CD14-positive monocyte (primary cell): Measurements from ENCODE around the gene UBN2. TPM values are rescaled to one million over a fixed set of nuclear protein-coding genes. Genes with fewer than 3 reads are reported as not detected.

Experiments used
- DNase-seq, 3 donors: peaks; one replicate each; pipeline ENCODE4 v3.0.0-alpha.2; 2011 to 2022
- H2AFZ ChIP-seq: 2 replicates; pipeline ENCODE4 v1.6.0; 2012; ENCODE audit warnings: mild to moderate bottlenecking, low read depth, low read length, inconsistent platforms; ENCODE audit not compliant: insufficient read depth, poor library complexity, severe bottlenecking
- H3K27ac ChIP-seq, 2 donors: 1 replicate in 1 of 2; 2 replicates in 1 of 2; pipeline ENCODE4 v1.5.1; 2012 to 2013; ENCODE audit warnings: low read length in 2 of 2, control low read depth in 1 of 2, inconsistent platforms in 1 of 2, low read depth in 1 of 2, mild to moderate bottlenecking in 1 of 2
- H3K27me3 ChIP-seq, 2 donors: one replicate each; pipeline versions ENCODE4 v1.6.0 to v1.6.1; 2011 to 2013; ENCODE audit warnings: low read length in 2 of 2; ENCODE audit not compliant: control insufficient read depth in 2 of 2, insufficient read depth in 2 of 2
- H3K36me3 ChIP-seq, 2 donors: replicated peaks in 1 of 2; 1 replicate in 1 of 2; 2 replicates in 1 of 2; pipeline versions ENCODE4 v1.5.1 to v1.6.1; 2012 to 2013; ENCODE audit warnings: low read length in 2 of 2, control low read depth in 1 of 2, inconsistent platforms in 1 of 2, mild to moderate bottlenecking in 1 of 2; ENCODE audit not compliant: insufficient read depth in 2 of 2, control insufficient read depth in 1 of 2
- H3K4me1 ChIP-seq, 2 donors: 1 replicate in 1 of 2; 2 replicates in 1 of 2; pipeline versions ENCODE4 v1.5.1 to v1.6.1; 2012 to 2013; ENCODE audit warnings: low read length in 2 of 2, control low read depth in 1 of 2, inconsistent platforms in 1 of 2, mild to moderate bottlenecking in 1 of 2, moderate library complexity in 1 of 2; ENCODE audit not compliant: insufficient read depth in 2 of 2, control insufficient read depth in 1 of 2
- H3K4me2 ChIP-seq: replicated peaks from 2 replicates; pipeline ENCODE3; 2012; ENCODE audit warnings: low read length, moderate library complexity, mild to moderate bottlenecking; ENCODE audit not compliant: poor library complexity, severe bottlenecking; ENCODE audit errors: extremely low read depth
- H3K4me3 ChIP-seq, 3 experiments: fragments of 200-600 bp in 1 of 3; sonication (generic) in 1 of 3; replicated peaks in 1 of 3; 1 replicate in 2 of 3; 2 replicates in 1 of 3; pipeline ENCODE4 v1.5.1; 2011 to 2013; ENCODE audit warnings: low read length in 3 of 3, mild to moderate bottlenecking in 3 of 3, control low read depth in 2 of 3, low read depth in 2 of 3, inconsistent platforms in 1 of 3, moderate library complexity in 1 of 3
- H3K79me2 ChIP-seq: 2 replicates; pipeline ENCODE4 v1.6.0; 2012; ENCODE audit warnings: mild to moderate bottlenecking, control low read depth, inconsistent platforms, low read length, moderate library complexity; ENCODE audit not compliant: insufficient read depth
- H3K9ac ChIP-seq: 2 replicates; pipeline ENCODE4 v1.6.0; 2017; ENCODE audit warnings: low read length, mild to moderate bottlenecking; ENCODE audit not compliant: insufficient read depth, poor library complexity, severe bottlenecking
- H3K9me3 ChIP-seq, 2 donors: replicated peaks in 1 of 2; 1 replicate in 1 of 2; 2 replicates in 1 of 2; pipeline versions ENCODE4 v1.5.1 to v1.6.1; 2012 to 2013; ENCODE audit warnings: low read length in 2 of 2, control low read depth in 1 of 2; ENCODE audit not compliant: control insufficient read depth in 1 of 2, insufficient read depth in 1 of 2
- H4K20me1 ChIP-seq: 2 replicates; pipeline ENCODE4 v1.6.0; 2012; ENCODE audit warnings: mild to moderate bottlenecking, low read length, control low read depth, moderate library complexity; ENCODE audit not compliant: insufficient read depth
- H3K27ac Mint-ChIP-seq, 7 donors: one replicate each; pipeline ENCODE4 v1.8.0; 2020; ENCODE audit warnings: mild to moderate bottlenecking in 7 of 7, mixed read lengths in 7 of 7, moderate library complexity in 6 of 7, inconsistent platforms in 2 of 7
- H3K27me3 Mint-ChIP-seq, 3 donors: one replicate each; pipeline ENCODE4 v1.8.0; 2021 to 2022; ENCODE audit warnings: low read depth in 3 of 3, mild to moderate bottlenecking in 3 of 3, mixed read lengths in 3 of 3, moderate library complexity in 3 of 3, inconsistent platforms in 1 of 3
- H3K36me3 Mint-ChIP-seq, 2 donors: one replicate each; pipeline ENCODE4 v1.8.0; 2020; ENCODE audit warnings: mixed read lengths in 2 of 2, inconsistent platforms in 1 of 2, mild to moderate bottlenecking in 1 of 2
- H3K4me1 Mint-ChIP-seq: one replicate; pipeline ENCODE4 v1.8.0; 2020; ENCODE audit warnings: mild to moderate bottlenecking, mixed read lengths
- H3K4me3 Mint-ChIP-seq, 2 donors: one replicate each; pipeline ENCODE4 v1.8.0; 2020; ENCODE audit warnings: mild to moderate bottlenecking in 2 of 2, mixed read lengths in 2 of 2, moderate library complexity in 1 of 2
- H3K9me3 Mint-ChIP-seq, 7 donors: one replicate each; pipeline ENCODE4 v1.8.0; 2020 to 2022; ENCODE audit warnings: mixed read lengths in 7 of 7, mild to moderate bottlenecking in 6 of 7, moderate library complexity in 6 of 7, inconsistent platforms in 2 of 7
- WGBS: methylation state at CpG from one replicate; pipeline ENCODE4 v1.1.5; 2013; ENCODE audit warnings: missing lambda C conversion rate; ENCODE audit not compliant: insufficient coverage; 5-methylcytosine and 5-hydroxymethylcytosine counted together
- intact Hi-C, 2 donors: fragments of 100-400 bp; cut with micrococcal nuclease; formaldehyde crosslinking; loops; one replicate each; pipeline versions ENCODE4 v1.15.0 to v1.15.1; 2023
- polyA plus RNA-seq, 3 donors: library from polyadenylated mRNA; depleted of rRNA in 1 of 3; unstranded in 2 of 3; stranded (reverse) in 1 of 3; fragments of 300-500 nt in 2 of 3; fragments of >200 nt in 1 of 3; fragmentation: Illumina TruSeq in 2 of 3; gene quantifications; 1 replicate in 2 of 3; 2 replicates in 1 of 3; pipeline ENCODE4 v1.2.3, GENCODE V29; 2012 to 2021
- TF ChIP-seq, protein P1 (sequence below): fragments of 200-600 bp; IDR thresholded peaks from one replicate; pipeline ENCODE4 v1.8.0; 2022; ENCODE audit warnings: antibody characterized with exemption, mild to moderate bottlenecking

UBN2 gene
- polyA plus RNA-seq, 3 donors, result 0.80 to 4.2 (median 1.6) TPM

DNA sequence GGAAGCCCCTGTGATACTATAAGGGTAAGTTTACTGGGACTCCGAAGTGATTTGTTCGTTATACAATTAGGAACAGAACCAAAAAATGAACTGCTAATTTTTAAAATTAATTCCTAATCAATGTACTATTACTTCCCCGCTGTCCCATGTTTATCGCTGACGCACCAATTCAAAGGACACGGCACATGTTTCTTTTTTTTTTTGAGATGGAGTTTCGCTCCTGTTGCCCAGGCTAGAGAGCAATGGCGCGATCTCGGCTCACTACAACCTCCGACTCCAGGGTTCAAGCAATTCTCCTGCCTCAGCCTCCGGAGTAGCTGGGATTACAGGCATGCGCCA, 108.6 kb downstream of the UBN2 start:
- peak overlapping the region; percentile 92 to 93 for H3K4me3 Mint-ChIP-seq
- TF ChIP-seq, protein P1, sequence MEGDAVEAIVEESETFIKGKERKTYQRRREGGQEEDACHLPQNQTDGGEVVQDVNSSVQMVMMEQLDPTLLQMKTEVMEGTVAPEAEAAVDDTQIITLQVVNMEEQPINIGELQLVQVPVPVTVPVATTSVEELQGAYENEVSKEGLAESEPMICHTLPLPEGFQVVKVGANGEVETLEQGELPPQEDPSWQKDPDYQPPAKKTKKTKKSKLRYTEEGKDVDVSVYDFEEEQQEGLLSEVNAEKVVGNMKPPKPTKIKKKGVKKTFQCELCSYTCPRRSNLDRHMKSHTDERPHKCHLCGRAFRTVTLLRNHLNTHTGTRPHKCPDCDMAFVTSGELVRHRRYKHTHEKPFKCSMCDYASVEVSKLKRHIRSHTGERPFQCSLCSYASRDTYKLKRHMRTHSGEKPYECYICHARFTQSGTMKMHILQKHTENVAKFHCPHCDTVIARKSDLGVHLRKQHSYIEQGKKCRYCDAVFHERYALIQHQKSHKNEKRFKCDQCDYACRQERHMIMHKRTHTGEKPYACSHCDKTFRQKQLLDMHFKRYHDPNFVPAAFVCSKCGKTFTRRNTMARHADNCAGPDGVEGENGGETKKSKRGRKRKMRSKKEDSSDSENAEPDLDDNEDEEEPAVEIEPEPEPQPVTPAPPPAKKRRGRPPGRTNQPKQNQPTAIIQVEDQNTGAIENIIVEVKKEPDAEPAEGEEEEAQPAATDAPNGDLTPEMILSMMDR, result no peak
- peaks cover 7% of the 10 kb centered on the region for H3K4me1 Mint-ChIP-seq
- Histone ChIP-seq H3K4me3 (peak overlapping the region; percentile 89 to 96 (median 91)), H3K27me3 (no peaks in the 10 kb centered on the region), H3K9me3 (peaks cover 0 to 3% of the 10 kb centered on the region in 2 donors), H3K4me1 (peaks cover 8 to 10% of the 10 kb centered on the region in 2 donors), H3K4me2 (peak overlapping the region; percentile 89), H3K27ac (peak overlapping the region; percentile 98 to 99), H3K9ac (peak overlapping the region; percentile 96), H4K20me1 (no peaks in the 10 kb centered on the region), H2AFZ (peak overlapping the region; percentile 62), H3K79me2 (peaks cover 26% of the 10 kb centered on the region), H3K36me3 (no peaks in the 10 kb centered on the region)
- intact Hi-C loops, result loop anchor here (1.0 to 10.0 kb wide), 5 partner anchors 20 to 1585 kb away; partner anchors contain the start of genes BRAF (in 1 of the 2), LUC7L2 (in 1 of the 2) and UBN2 (in 1 of the 2)
- DNase-seq, result no peak
- H3K9me3 Mint-ChIP-seq, result peaks cover 3 to 10% (median 7%) of the 10 kb centered on the region in 7 donors
- H3K27ac Mint-ChIP-seq, result peak overlapping the region; percentile 97 to 99 (median 99)
- peaks cover 0 to 7% (median 0%) of the 10 kb centered on the region in 3 donors for H3K27me3 Mint-ChIP-seq
- H3K36me3 Mint-ChIP-seq, result no peaks in the 10 kb centered on the region
- 93% methylated on average over 10 of the region's 13 CpGs for WGBS

- H3K27ac Mint-ChIP-seq, result peak overlapping the region; percentile 97 to 99 (median 99)
- peak overlapping the region; percentile 92 to 93 for H3K4me3 Mint-ChIP-seq
Measured at GRCh38 chr7:139340037-139340807, 109.2 kb downstream of the UBN2 start.

More at GRCh38 chr7:139340037-139340807, 109.2 kb downstream of the UBN2 start:
- no peaks in the 10 kb centered on the region for H3K36me3 ChIP-seq
- intact Hi-C loops, result loop anchor here (1.0 to 10.0 kb wide), 4 partner anchors 19 to 225 kb away; partner anchors contain the start of genes LUC7L2 (in 1 of the 2) and UBN2 (in 1 of the 2)
- peak overlapping the region; percentile 98 to 99 for H3K27ac ChIP-seq
- peak overlapping the region; percentile 89 for H3K4me2 ChIP-seq
- Mint-ChIP-seq H3K4me1 (peaks cover 8% of the 10 kb centered on the region), H3K27me3 (peaks cover 0 to 7% (median 0%) of the 10 kb centered on the region in 3 donors), H3K9me3 (peaks cover 3 to 10% (median 7%) of the 10 kb centered on the region in 7 donors), H3K36me3 (no peaks in the 10 kb centered on the region)
- WGBS, result 3% methylated on average over 51 of the region's 66 CpGs
- DNase-seq, result peak; percentile 99 to 100 (median 100)
- H2AFZ ChIP-seq, result peak overlapping the region; percentile 95
- H3K9me3 ChIP-seq, result peaks cover 0 to 3% of the 10 kb centered on the region in 2 donors
- peak overlapping the region; percentile 89 to 96 (median 91) for H3K4me3 ChIP-seq
- peaks cover 26% of the 10 kb centered on the region for H3K79me2 ChIP-seq
- H3K27me3 ChIP-seq, result no peaks in the 10 kb centered on the region
- H3K4me1 ChIP-seq, result peaks cover 9 to 16% of the 10 kb centered on the region in 2 donors
- H3K9ac ChIP-seq, result peak overlapping the region; percentile 96
- TF ChIP-seq, protein P1, result peak; percentile 66
- no peaks in the 10 kb centered on the region for H4K20me1 ChIP-seq
